DND-41 (cell line): Measurements from ENCODE around the gene SORBS1.

Source experiments
- CTCF ChIP-seq: IDR thresholded peaks from 2 replicates; pipeline ENCODE4 v1.5.1; 2012; ENCODE audit warnings: borderline replicate concordance, low read length, moderate library complexity, mild to moderate bottlenecking; ENCODE audit not compliant: poor library complexity, severe bottlenecking; ENCODE audit errors: extremely low read depth
- EZH2 ChIP-seq: IDR thresholded peaks from 3 replicates; pipeline ENCODE4 v1.6.1; 2012; ENCODE audit warnings: borderline replicate concordance, low read depth, mild to moderate bottlenecking, moderate library complexity, low read length, inconsistent platforms; ENCODE audit not compliant: severe bottlenecking

- TF ChIP-seq CTCF (no peak), EZH2 (no peak)
Measured at GRCh38 chr10:95531058-95531809, 29.9 kb downstream of the SORBS1 start.
